Measurements from ENCODE around the gene CRY1. TPM values are rescaled to one million over a fixed set of nuclear protein-coding genes. Genes with fewer than 3 reads are reported as not detected.
"Not testable (repeated sequence)": the region's sequence is repeated elsewhere in the genome, so short reads cannot be mapped to it uniquely, and the experiment has no call there.

Gene CRY1
- total RNA-seq, 4 donors from 2014 or later, result 5.7 to 14.3 (median 10.8) TPM

DNA sequence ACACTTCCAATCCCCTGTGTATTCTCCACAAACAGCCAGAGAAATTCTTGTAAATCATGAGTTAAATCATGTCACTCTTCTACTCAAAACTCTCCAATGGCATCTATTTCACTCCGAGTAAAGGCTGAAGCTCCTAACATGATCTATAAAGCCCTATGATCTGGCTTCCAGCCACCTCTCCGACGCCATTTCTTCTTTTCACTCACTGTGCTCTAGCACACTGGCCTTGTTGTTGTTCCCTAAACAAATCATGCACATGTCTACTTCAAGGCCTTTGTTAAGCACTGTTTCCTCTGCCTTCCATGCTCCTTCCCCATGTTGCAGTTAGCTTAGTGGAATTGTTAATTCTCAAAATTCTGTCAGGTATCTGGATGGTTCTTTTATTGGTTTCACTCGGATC lies 76.3 kb downstream of the CRY1 start:
- intact Hi-C loops (cut with DNase I), result no loop called here
- H3K4me1 ChIP-seq, result no peaks in the 10 kb centered on the region
- DNase-seq, result no peak
- 89 to 91% methylated on average over 4 of the region's 4 CpGs for WGBS, 2 donors
- H3K27ac ChIP-seq, result no peak overlapping the region
- no peaks in the 10 kb centered on the region for H3K27me3 ChIP-seq
- H3K4me3 ChIP-seq, result no peak overlapping the region
- H3K9me3 ChIP-seq, result no peaks in the 10 kb centered on the region
- TF ChIP-seq, protein P1, sequence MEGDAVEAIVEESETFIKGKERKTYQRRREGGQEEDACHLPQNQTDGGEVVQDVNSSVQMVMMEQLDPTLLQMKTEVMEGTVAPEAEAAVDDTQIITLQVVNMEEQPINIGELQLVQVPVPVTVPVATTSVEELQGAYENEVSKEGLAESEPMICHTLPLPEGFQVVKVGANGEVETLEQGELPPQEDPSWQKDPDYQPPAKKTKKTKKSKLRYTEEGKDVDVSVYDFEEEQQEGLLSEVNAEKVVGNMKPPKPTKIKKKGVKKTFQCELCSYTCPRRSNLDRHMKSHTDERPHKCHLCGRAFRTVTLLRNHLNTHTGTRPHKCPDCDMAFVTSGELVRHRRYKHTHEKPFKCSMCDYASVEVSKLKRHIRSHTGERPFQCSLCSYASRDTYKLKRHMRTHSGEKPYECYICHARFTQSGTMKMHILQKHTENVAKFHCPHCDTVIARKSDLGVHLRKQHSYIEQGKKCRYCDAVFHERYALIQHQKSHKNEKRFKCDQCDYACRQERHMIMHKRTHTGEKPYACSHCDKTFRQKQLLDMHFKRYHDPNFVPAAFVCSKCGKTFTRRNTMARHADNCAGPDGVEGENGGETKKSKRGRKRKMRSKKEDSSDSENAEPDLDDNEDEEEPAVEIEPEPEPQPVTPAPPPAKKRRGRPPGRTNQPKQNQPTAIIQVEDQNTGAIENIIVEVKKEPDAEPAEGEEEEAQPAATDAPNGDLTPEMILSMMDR (IDR thresholded peaks at IDR 0.05), result no peak
- H3K36me3 ChIP-seq, result peaks cover 0 to 18% (median 0%) of the 10 kb centered on the region in 3 donors

DNA sequence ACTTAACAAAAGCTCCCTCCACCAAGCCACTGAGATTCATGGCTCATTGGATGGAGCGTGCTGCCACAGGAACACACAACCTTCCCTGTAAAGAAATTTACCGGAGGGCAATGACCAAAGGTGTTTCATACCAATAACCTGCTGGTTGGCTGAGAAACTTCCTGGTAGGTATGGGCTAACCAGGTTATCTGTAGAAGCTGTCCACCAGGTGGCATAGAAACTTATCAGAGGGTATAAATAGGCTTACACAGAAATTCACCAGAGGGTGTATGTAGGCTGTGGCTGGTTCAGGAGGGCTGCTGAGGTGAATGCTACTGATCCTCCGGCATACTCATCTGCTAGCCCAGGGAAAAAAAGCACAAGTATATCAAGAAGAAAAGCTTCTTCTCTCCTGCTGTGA lies 79.3 kb downstream of the CRY1 start:
- Histone ChIP-seq H3K9me3 (no peaks in the 10 kb centered on the region), H3K36me3 (peaks cover 0 to 6% (median 0%) of the 10 kb centered on the region in 3 donors), H3K4me3 (no peak overlapping the region), H3K27me3 (no peaks in the 10 kb centered on the region), H3K4me1 (no peaks in the 10 kb centered on the region), H3K27ac (no peak overlapping the region)
- DNase-seq, result no peak
- 35 to 36% methylated on average over 3 of the region's 3 CpGs for WGBS, 2 donors
- intact Hi-C loops (cut with DNase I), result no loop called here
- TF ChIP-seq, protein P1 (IDR thresholded peaks at IDR 0.05), result peak in 4 of 6 experiments; percentile 21 to 70 (median 56)
- no peak for TF ChIP-seq POLR2A (IDR thresholded peaks at IDR 0.05)

DNA sequence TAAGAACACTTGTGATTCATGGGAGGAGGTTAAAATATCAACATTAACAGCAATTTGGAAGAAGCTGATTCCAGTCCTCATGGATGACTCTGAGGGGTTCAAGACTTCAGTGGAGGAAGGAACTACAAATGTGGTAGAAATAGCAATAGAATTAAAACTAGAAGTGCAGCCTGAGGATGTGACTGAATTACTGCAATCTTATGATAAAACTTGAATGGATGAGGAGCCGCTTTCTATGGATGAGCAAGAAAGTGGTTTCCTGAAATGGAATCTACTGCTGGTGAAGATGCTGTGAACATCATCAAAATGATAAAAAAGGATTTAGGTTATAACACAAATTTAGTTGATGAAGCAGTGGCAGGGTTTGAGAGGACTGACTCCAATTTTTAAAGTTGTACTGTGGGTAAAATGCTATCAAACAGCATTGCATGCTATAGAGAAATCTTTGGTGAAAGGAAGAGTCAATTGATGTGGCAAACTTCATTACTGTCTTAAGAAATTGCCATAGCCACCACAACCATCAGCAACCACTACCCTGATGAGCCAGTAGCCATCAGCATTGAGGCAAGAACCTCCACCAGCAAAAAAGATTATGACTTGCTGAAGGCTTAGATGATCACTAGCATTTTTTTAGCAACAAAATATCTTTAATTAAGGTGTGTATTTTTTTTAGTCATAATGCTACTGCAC lies 80.5 kb downstream of the CRY1 start:
- H3K36me3 ChIP-seq, result peaks cover 0 to 6% (median 0%) of the 10 kb centered on the region in 3 donors
- H3K27me3 ChIP-seq, result no peaks in the 10 kb centered on the region
- H3K9me3 ChIP-seq, result no peaks in the 10 kb centered on the region
- H3K4me3 ChIP-seq, result no peak overlapping the region
- 94 to 95% methylated on average over 1 of the region's 1 CpG for WGBS, 2 donors
- H3K27ac ChIP-seq, result no peak overlapping the region
- TF ChIP-seq, protein P1 (IDR thresholded peaks at IDR 0.05), result no peak
- TF ChIP-seq POLR2A (IDR thresholded peaks at IDR 0.05), result no peak
- DNase-seq, result no peak
- intact Hi-C loops (cut with DNase I), result no loop called here
- H3K4me1 ChIP-seq, result no peaks in the 10 kb centered on the region

DNA sequence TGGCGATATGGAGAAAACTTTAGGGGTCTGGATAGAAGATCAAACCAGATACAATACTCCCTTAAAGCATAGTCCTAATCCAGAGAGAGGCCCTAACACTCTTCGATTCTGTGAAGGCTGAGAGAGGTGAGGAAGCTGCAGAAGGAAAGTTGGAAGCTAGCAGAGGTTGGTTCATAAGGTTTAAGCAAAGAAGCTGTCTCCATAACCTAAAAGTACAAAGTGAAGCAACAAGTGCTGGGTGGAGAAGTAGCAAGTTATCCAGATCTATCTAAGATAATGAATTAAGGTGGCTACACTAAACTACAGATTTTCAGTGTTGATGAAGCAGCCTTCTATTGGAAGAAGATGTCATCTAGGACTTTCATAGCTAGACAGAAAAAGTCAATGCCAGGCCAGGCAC lies 81.8 kb downstream of the CRY1 start:
- TF ChIP-seq, protein P1 (IDR thresholded peaks at IDR 0.05), result no peak
- TF ChIP-seq POLR2A (IDR thresholded peaks at IDR 0.05), result no peak
- H3K4me1 ChIP-seq, result no peaks in the 10 kb centered on the region
- intact Hi-C loops (cut with DNase I), result no loop called here
- H3K27ac ChIP-seq, result no peak overlapping the region
- 81 to 85% methylated on average over 2 of the region's 2 CpGs for WGBS, 2 donors
- DNase-seq, result no peak
- H3K9me3 ChIP-seq, result no peaks in the 10 kb centered on the region
- no peaks in the 10 kb centered on the region for H3K27me3 ChIP-seq
- no peak overlapping the region for H3K4me3 ChIP-seq
- H3K36me3 ChIP-seq, result peaks cover 0 to 6% (median 0%) of the 10 kb centered on the region in 3 donors

DNA sequence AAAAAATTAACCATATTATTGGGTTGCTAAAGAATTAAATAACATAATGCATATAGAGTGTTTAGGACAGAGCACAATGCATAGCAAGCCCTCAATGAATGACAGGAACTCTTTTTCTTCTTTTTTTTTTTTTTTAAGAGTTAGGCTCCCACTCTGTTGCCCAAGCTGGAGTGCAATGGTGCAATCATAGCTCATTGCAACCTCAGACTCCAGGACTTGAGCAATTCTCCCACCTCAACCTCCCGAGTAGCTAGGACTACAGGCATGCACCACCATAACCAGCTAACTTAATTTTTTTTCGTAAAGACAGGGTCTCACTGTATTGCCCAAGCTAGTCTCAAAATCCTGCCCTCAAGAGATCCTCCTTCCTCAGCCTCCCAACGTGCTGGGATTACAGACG lies 85.9 kb downstream of the CRY1 start:
- H3K4me1 ChIP-seq, result no peaks in the 10 kb centered on the region
- H3K27ac ChIP-seq, result no peak overlapping the region
- TF ChIP-seq, protein P1 (IDR thresholded peaks at IDR 0.05), result no peak
- TF ChIP-seq POLR2A (IDR thresholded peaks at IDR 0.05), result no peak
- DNase-seq, result no peak
- no peak overlapping the region for H3K4me3 ChIP-seq
- no peaks in the 10 kb centered on the region for H3K9me3 ChIP-seq
- no peaks in the 10 kb centered on the region for H3K36me3 ChIP-seq
- intact Hi-C loops (cut with DNase I), result no loop called here
- H3K27me3 ChIP-seq, result no peaks in the 10 kb centered on the region
- 84 to 90% methylated on average over 4 of the region's 4 CpGs for WGBS, 2 donors

DNA sequence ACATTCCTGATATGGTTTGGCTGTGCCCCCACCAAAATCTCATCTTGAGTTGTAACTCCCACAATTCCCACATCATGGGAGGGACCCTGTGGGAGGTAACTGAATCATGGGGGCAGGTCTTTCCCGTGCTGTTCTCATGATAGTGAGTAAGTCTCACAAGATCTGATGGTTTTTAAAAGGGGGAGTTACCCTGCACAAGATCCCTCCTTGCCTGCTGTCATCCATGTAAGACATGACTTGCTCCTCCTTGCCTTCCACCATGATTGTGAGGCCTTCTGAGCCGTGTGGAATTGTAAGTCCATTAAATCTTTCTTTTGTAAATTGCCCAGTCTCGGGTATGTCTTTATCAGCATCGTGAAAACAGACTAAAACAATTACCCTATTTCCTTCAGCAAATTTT lies 90.7 kb downstream of the CRY1 start:
- WGBS, 2 donors, result 70 to 77% methylated on average over 4 of the region's 4 CpGs
- intact Hi-C loops (cut with DNase I); H3K9me3 ChIP-seq; H3K27ac ChIP-seq; H3K4me3 ChIP-seq; DNase-seq; H3K4me1 ChIP-seq; H3K27me3 ChIP-seq: not testable (repeated sequence)
- peaks cover 0 to 25% (median 0%) of the 10 kb centered on the region in 3 donors for H3K36me3 ChIP-seq
